Stimulated activated CD4-positive, alpha-beta T cell treated with anti-CD3 and anti-CD28 coated beads, Interleukin-15, amount 100 ng/mL, for 48 hours (primary cell): Measurements from ENCODE around the gene CPD.

Experiments used
- DNase-seq, 2 donors: peaks; one replicate each; pipeline ENCODE4 v3.0.0-alpha.2; 2020; ENCODE audit warnings: low read depth in 2 of 2

Gene CPD

GRCh38 chr17:30505868-30506417 lies 127.2 kb downstream of the CPD start:
- DNase-seq = no peak

GRCh38 chr17:30506481-30506880 lies 127.8 kb downstream of the CPD start:
- DNase-seq = no peak

GRCh38 chr17:30513346-30513745 lies 134.6 kb downstream of the CPD start:
- DNase-seq = no peak

GRCh38 chr17:30514895-30515596 lies 136.3 kb downstream of the CPD start:
- no peak for DNase-seq

GRCh38 chr17:30517786-30518185 lies 139.1 kb downstream of the CPD start:
- no peak for DNase-seq

- DNase-seq = no peak
Observed at GRCh38 chr17:30519166-30519565, 140.4 kb downstream of the CPD start.
